Common myeloid progenitor, CD34-positive (primary cell): ENCODE measurements around the gene KREMEN2. TPM values are rescaled to one million over a fixed set of nuclear protein-coding genes. Genes with fewer than 3 reads are reported as not detected.

ENCODE experiments used
- CTCF ChIA-PET: fragments of 350-600 bp; sonication (Branson Sonifier 250); formaldehyde crosslinking; loops from one replicate; lab custom pipeline; 2021; ENCODE audit warnings: antibody characterized with exemption; lab: Charles Lee
- POLR2A ChIA-PET: fragments of 350-600 bp; sonication (Branson Sonifier 250); formaldehyde crosslinking; loops from one replicate; lab custom pipeline; 2021; ENCODE audit warnings: antibody characterized with exemption; lab: Charles Lee
- DNase-seq, 3 donors: peaks; one replicate each; pipeline versions ENCODE4 v3.0.0 to v3.0.0-alpha.2; 2013
- H3K27ac ChIP-seq, 2 experiments: 1 replicate in 1 of 2; 2 replicates in 1 of 2; pipeline ENCODE4 v1.7.0; 2013; ENCODE audit warnings: inconsistent platforms in 2 of 2, low read length in 2 of 2, mild to moderate bottlenecking in 2 of 2, low read depth in 1 of 2, moderate library complexity in 1 of 2; ENCODE audit not compliant: severe bottlenecking in 2 of 2, insufficient read depth in 1 of 2, poor library complexity in 1 of 2
- H3K27me3 ChIP-seq, 5 experiments: replicated peaks in 2 of 5; 1 replicate in 3 of 5; 2 replicates in 2 of 5; pipeline versions ENCODE4 v1.6.1 to v1.7.0; 2013; ENCODE audit warnings: low read length in 4 of 5, mild to moderate bottlenecking in 2 of 5, moderate library complexity in 2 of 5, inconsistent platforms in 1 of 5; ENCODE audit not compliant: insufficient read depth in 5 of 5, control insufficient read depth in 4 of 5
- H3K36me3 ChIP-seq, 4 experiments: 1 replicate in 2 of 4; 2 replicates in 2 of 4; pipeline versions ENCODE4 v1.6.1 to v1.7.0; 2013; ENCODE audit warnings: low read length in 3 of 4, control low read depth in 1 of 4, mild to moderate bottlenecking in 1 of 4; ENCODE audit not compliant: control insufficient read depth in 4 of 4, insufficient read depth in 4 of 4
- H3K4me1 ChIP-seq, 4 experiments: 1 replicate in 3 of 4; 2 replicates in 1 of 4; pipeline versions ENCODE4 v1.6.1 to v1.7.1; 2013; ENCODE audit warnings: low read length in 3 of 4, mild to moderate bottlenecking in 3 of 4, control low read depth in 1 of 4, inconsistent platforms in 1 of 4, moderate library complexity in 1 of 4; ENCODE audit not compliant: control insufficient read depth in 4 of 4, insufficient read depth in 4 of 4; ENCODE audit errors: control extremely low read depth in 1 of 4
- H3K4me3 ChIP-seq, 7 experiments: 1 replicate in 4 of 7; 2 replicates in 3 of 7; pipeline versions ENCODE4 v1.5.1 to v1.7.0; 2013; ENCODE audit warnings: mild to moderate bottlenecking in 7 of 7, low read length in 6 of 7, moderate library complexity in 6 of 7, inconsistent platforms in 2 of 7, low read depth in 2 of 7, control low read depth in 1 of 7; ENCODE audit not compliant: insufficient read depth in 4 of 7, control insufficient read depth in 1 of 7; ENCODE audit errors: extremely low read depth in 1 of 7
- H3K9me3 ChIP-seq, 5 experiments: 1 replicate in 4 of 5; 2 replicates in 1 of 5; pipeline versions ENCODE4 v1.6.1 to v1.7.1; 2013; ENCODE audit warnings: low read length in 4 of 5, mild to moderate bottlenecking in 2 of 5, inconsistent platforms in 1 of 5, low read depth in 1 of 5, moderate library complexity in 1 of 5; ENCODE audit not compliant: control insufficient read depth in 4 of 5, insufficient read depth in 2 of 5; ENCODE audit errors: control extremely low read depth in 1 of 5
- WGBS: methylation state at CpG from one replicate; pipeline ENCODE4 v1.1.5; 2013; ENCODE audit not compliant: insufficient coverage; 5-methylcytosine and 5-hydroxymethylcytosine counted together
- polyA plus RNA-seq: library from polyadenylated mRNA; unstranded; fragments of 120-200 nt; gene quantifications from one replicate; pipeline ENCODE4 v1.2.1, GENCODE V29; 2013

Gene KREMEN2, protein sequence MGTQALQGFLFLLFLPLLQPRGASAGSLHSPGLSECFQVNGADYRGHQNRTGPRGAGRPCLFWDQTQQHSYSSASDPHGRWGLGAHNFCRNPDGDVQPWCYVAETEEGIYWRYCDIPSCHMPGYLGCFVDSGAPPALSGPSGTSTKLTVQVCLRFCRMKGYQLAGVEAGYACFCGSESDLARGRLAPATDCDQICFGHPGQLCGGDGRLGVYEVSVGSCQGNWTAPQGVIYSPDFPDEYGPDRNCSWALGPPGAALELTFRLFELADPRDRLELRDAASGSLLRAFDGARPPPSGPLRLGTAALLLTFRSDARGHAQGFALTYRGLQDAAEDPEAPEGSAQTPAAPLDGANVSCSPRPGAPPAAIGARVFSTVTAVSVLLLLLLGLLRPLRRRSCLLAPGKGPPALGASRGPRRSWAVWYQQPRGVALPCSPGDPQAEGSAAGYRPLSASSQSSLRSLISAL
- 0.30 TPM for polyA plus RNA-seq

DNA sequence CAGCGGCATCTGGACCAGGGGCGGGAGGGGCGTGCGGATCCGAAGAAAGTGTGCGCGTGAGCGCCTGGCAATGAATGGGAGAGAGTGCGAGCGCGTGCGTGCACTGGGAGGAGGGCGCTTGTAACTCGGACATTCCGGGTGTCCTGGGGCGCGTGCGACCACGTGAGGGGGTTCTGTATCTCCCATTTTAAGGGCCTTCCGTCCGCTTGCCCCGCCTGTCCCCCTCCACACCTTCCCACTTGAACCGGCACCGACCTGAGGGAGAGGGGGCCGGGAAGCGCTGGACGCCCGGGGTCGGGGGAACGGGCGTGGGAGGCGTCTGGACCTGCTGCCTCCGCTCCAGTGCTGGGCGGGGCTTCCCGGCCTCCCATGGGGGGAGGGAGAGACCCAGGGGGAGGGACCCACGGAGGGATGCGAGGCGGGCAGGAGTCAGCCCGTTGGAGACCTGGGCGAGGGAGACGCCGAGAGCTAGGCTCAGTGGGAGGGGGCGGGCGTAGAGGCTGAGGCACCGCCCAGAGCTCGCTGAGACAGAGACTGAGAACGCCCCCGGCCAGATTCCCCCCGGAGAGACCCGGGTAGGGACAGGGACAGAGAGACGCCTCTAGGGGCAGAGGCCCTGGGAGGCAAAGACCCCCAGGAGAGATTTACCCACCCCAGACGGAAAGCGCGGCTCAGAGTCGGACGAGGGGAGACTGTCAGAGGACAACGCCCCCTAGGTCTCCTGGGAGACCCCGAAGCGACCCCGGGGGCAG is at the start of gene KREMEN2:
Gene KREMEN2 (plus strand): TSS at position 553 of the 752 bp plus-strand sequence. CDS start 246 bp downstream, outside the sequence.
- H3K27me3 ChIP-seq = peaks cover 0 to 71% (median 31%) of the 10 kb centered on the region in 5 experiments
- no peak within 1 kb of the TSS for H3K27ac ChIP-seq
- ChIA-PET CTCF (interaction anchor here (2.8 kb wide), 1 partner anchor 9 kb away, joined by 13 read pairs; no protein-coding TSS in a partner anchor), POLR2A (no interaction called here)
- H3K36me3 ChIP-seq = no peaks in the 10 kb centered on the region
- DNase-seq = no peak
- peaks cover 0 to 59% (median 44%) of the 10 kb centered on the region in 4 experiments for H3K4me1 ChIP-seq
- 0% methylated on average over 47 of the region's 60 CpGs for WGBS
- H3K4me3 ChIP-seq = peak within 1 kb of the TSS in 6 of 7 experiments; percentile 42 to 66 (median 54)
- H3K9me3 ChIP-seq = no peaks in the 10 kb centered on the region

GRCh38 chr16:2915196-2915929 is 48.7 kb upstream of the KREMEN2 start:
- Histone ChIP-seq H3K27ac (no peak overlapping the region), H3K9me3 (no peaks in the 10 kb centered on the region), H3K27me3 (no peaks in the 10 kb centered on the region), H3K36me3 (peaks cover 2 to 16% (median 8%) of the 10 kb centered on the region in 4 experiments), H3K4me3 (no peak overlapping the region), H3K4me1 (peaks cover 0 to 20% (median 17%) of the 10 kb centered on the region in 4 experiments)
- no peak for DNase-seq
- CTCF ChIA-PET = interaction anchor here (1.0 to 8.0 kb wide), 7 partner anchors 9 to 76 kb away, joined by 3 to 47 read pairs (median 3); partner anchors contain the start of genes FLYWCH2 and PRSS22
- 97% methylated on average over 11 of the region's 13 CpGs for WGBS
- POLR2A ChIA-PET = interaction anchor here (0.8 kb wide), 1 partner anchor 50 kb away, joined by 4 read pairs; no protein-coding TSS in a partner anchor

DNA sequence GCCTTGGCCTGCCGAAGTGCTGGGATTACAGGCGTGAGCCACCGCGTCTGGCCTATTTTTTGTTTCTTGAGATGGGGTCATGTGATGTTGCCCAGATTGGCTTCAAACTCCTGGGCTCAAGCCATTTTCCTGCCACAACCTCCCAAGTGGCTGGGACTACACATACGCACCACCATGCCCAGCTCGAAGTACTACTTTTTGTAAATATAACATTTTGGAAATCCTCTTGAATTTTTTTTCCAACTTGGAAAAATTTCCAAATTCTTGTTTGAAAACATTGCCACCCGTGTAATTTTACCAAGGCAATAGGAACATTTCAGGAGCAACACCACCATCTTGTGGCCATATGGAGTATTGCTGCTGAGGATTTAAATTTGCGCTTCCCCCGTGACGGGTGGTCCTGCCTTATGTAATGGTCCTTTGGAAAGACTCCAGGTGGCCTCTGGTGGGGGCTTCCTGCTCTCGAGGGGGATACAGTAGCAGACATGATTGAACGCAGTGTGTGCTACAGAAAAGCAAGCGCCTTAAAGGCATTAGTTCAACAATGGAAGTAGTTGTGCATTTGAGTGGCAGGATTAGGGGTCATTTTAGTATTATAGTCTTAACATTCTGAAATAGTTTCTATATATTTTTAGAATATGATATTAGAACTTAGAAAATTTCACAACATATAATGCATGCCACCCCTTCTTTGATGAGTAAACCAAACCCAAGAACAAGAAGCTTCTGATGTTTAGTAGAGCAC is 44.4 kb upstream of the KREMEN2 start:
- Histone ChIP-seq H3K4me3 (no peak overlapping the region), H3K36me3 (peaks cover 2 to 22% (median 9%) of the 10 kb centered on the region in 4 experiments), H3K27me3 (no peaks in the 10 kb centered on the region), H3K27ac (no peak overlapping the region), H3K4me1 (peaks cover 0 to 4% (median 2%) of the 10 kb centered on the region in 4 experiments), H3K9me3 (no peaks in the 10 kb centered on the region)
- ChIA-PET CTCF (interaction anchor here (0.8 to 8.0 kb wide), 14 partner anchors 8 to 83 kb away, joined by 3 to 47 read pairs (median 4); partner anchors contain the start of genes FLYWCH1 and PRSS22), POLR2A (no interaction called here)
- peak; percentile 66 to 89 (median 76) for DNase-seq
- 8% methylated on average over 8 of the region's 13 CpGs for WGBS

DNA sequence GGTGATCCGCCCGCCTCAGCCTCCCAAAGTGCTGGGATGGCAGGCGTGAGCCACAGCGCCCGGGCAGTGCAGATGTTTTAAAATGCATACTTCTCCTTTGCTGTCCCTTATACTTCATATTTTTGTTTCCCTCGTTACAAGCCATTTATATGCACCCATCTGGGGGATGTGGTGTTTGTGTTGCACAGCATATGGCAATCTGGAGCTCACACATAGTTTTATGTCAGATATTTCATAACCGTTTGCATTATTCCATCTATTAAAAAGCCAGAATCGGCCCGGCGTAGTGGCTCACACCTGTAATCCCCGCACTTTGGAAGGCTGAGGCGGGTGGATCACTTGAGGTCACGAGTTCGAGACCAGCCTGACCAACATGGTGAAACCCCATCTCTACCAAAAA is 40.6 kb upstream of the KREMEN2 start:
- ChIA-PET CTCF (interaction anchor here (0.6 to 3.3 kb wide), 4 partner anchors 10 to 646 kb away, joined by 3 to 10 read pairs (median 5); no protein-coding TSS in a partner anchor), POLR2A (no interaction called here)
- Histone ChIP-seq H3K4me1 (peaks cover 0 to 9% (median 7%) of the 10 kb centered on the region in 4 experiments), H3K27me3 (no peaks in the 10 kb centered on the region), H3K4me3 (no peak overlapping the region), H3K36me3 (peaks cover 0 to 13% (median 8%) of the 10 kb centered on the region in 4 experiments), H3K27ac (no peak overlapping the region), H3K9me3 (no peaks in the 10 kb centered on the region)
- no peak for DNase-seq
- 100% methylated on average over 3 of the region's 14 CpGs for WGBS

DNA sequence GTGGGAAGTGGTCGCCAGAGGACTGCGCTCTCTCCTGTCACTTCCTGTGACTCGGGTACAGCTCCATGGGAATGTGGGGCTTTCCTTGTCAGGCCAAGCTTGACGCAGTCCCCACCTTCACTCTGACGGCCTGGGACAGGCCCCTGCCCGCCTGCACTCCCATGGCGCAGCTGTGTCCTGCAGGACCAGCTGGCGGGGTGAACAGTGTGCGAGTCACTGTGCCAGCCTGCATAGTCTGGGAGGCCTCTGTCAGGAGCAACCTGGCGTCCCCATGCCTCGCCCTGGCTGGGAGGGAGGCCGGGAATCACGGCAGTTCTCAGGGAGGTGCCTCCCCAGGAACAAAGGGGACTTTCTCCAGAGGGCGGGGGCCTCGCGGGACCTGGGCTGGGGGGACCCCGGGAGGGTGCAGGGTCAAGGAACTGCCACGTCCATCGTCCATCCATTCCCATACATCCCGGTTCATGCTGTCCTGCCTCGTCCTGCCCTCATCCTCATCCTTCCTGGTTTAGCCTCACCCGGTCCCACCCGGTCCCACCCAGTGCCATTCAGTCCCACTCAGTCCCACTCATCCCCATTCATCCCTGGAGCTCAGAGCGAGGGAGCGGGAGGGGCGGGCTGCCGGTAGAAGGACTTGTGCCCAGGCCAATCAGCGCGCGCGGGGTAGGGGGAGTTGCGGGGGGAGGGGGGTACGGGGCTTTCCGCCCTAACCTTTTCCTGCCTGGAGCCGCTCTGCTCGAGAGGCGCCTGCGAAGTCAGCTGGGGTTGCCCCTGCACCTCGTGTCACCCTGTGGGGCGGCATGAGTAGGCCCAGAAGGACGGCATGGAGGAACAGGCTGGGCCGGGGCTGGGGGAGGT is 38.9 kb upstream of the KREMEN2 start:
- 84% methylated on average over 32 of the region's 42 CpGs for WGBS
- POLR2A ChIA-PET = no interaction called here
- Histone ChIP-seq H3K4me3 (no peak overlapping the region), H3K27me3 (no peaks in the 10 kb centered on the region), H3K27ac (no peak overlapping the region), H3K4me1 (peaks cover 0 to 7% (median 5%) of the 10 kb centered on the region in 4 experiments), H3K9me3 (no peaks in the 10 kb centered on the region), H3K36me3 (peaks cover 0 to 15% (median 14%) of the 10 kb centered on the region in 4 experiments)
- DNase-seq = peak in 2 of 3 donors; percentile 16 to 28
- CTCF ChIA-PET = interaction anchor here (0.5 to 3.3 kb wide), 6 partner anchors 12 to 85 kb away, joined by 3 to 10 read pairs (median 4); no protein-coding TSS in a partner anchor
